ENCODE data around the gene FOSL1. TPM values are rescaled to one million over a fixed set of nuclear protein-coding genes. Genes with fewer than 3 reads are reported as not detected.

FOSL1 gene
- total and polyA plus RNA-seq, 4 donors, result 0.17 to 0.20 TPM; not detected in 2

DNA sequence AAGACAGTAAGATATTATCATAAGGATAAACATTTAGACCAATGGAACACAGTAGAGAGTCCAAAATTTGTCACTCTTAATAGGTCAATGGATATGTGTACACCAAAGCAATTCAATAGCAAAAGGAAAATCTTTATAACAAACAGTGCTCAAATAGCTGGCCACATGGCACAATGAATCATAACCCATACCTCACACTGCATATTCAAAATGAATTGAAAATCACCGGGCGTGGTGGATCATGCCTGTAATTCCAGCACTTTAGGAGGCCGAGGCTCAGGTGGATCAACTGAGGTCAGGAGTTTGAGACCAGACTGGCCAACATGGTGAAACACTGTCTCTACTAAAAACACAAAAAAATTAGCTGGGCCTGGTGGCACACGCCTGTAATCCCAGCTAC lies 58.0 kb downstream of the FOSL1 start:
- TF ChIP-seq, protein P1, sequence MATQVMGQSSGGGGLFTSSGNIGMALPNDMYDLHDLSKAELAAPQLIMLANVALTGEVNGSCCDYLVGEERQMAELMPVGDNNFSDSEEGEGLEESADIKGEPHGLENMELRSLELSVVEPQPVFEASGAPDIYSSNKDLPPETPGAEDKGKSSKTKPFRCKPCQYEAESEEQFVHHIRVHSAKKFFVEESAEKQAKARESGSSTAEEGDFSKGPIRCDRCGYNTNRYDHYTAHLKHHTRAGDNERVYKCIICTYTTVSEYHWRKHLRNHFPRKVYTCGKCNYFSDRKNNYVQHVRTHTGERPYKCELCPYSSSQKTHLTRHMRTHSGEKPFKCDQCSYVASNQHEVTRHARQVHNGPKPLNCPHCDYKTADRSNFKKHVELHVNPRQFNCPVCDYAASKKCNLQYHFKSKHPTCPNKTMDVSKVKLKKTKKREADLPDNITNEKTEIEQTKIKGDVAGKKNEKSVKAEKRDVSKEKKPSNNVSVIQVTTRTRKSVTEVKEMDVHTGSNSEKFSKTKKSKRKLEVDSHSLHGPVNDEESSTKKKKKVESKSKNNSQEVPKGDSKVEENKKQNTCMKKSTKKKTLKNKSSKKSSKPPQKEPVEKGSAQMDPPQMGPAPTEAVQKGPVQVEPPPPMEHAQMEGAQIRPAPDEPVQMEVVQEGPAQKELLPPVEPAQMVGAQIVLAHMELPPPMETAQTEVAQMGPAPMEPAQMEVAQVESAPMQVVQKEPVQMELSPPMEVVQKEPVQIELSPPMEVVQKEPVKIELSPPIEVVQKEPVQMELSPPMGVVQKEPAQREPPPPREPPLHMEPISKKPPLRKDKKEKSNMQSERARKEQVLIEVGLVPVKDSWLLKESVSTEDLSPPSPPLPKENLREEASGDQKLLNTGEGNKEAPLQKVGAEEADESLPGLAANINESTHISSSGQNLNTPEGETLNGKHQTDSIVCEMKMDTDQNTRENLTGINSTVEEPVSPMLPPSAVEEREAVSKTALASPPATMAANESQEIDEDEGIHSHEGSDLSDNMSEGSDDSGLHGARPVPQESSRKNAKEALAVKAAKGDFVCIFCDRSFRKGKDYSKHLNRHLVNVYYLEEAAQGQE (IDR thresholded peaks at IDR 0.05), result no peak
- TF ChIP-seq EGR1 (IDR thresholded peaks at IDR 0.05; ENCODE audit: low read depth in 2 of 2) (no peak), RAD21 (IDR thresholded peaks at IDR 0.05) (no peak), TAF1 (conservative IDR thresholded peaks at IDR 0.05) (no peak), FOXA2 (IDR thresholded peaks at IDR 0.05) (no peak), YY1 (IDR thresholded peaks at IDR 0.05) (no peak), HNF4G (IDR thresholded peaks at IDR 0.05) (no peak), GABPA (IDR thresholded peaks at IDR 0.05 in 1 of 2, conservative IDR thresholded peaks at IDR 0.05 in 1 of 2) (no peak), FOXA1 (IDR thresholded peaks at IDR 0.05) (no peak), NR2F2 (IDR thresholded peaks at IDR 0.05) (no peak), SP1 (IDR thresholded peaks at IDR 0.05) (no peak)
- TF ChIP-seq, protein P2, sequence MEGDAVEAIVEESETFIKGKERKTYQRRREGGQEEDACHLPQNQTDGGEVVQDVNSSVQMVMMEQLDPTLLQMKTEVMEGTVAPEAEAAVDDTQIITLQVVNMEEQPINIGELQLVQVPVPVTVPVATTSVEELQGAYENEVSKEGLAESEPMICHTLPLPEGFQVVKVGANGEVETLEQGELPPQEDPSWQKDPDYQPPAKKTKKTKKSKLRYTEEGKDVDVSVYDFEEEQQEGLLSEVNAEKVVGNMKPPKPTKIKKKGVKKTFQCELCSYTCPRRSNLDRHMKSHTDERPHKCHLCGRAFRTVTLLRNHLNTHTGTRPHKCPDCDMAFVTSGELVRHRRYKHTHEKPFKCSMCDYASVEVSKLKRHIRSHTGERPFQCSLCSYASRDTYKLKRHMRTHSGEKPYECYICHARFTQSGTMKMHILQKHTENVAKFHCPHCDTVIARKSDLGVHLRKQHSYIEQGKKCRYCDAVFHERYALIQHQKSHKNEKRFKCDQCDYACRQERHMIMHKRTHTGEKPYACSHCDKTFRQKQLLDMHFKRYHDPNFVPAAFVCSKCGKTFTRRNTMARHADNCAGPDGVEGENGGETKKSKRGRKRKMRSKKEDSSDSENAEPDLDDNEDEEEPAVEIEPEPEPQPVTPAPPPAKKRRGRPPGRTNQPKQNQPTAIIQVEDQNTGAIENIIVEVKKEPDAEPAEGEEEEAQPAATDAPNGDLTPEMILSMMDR (IDR thresholded peaks at IDR 0.05; ENCODE audit: low read depth, low read length, missing input control), result no peak
- TF ChIP-seq, protein P3, sequence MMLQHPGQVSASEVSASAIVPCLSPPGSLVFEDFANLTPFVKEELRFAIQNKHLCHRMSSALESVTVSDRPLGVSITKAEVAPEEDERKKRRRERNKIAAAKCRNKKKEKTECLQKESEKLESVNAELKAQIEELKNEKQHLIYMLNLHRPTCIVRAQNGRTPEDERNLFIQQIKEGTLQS (IDR thresholded peaks at IDR 0.05), result no peak
- TF ChIP-seq, protein P4, sequence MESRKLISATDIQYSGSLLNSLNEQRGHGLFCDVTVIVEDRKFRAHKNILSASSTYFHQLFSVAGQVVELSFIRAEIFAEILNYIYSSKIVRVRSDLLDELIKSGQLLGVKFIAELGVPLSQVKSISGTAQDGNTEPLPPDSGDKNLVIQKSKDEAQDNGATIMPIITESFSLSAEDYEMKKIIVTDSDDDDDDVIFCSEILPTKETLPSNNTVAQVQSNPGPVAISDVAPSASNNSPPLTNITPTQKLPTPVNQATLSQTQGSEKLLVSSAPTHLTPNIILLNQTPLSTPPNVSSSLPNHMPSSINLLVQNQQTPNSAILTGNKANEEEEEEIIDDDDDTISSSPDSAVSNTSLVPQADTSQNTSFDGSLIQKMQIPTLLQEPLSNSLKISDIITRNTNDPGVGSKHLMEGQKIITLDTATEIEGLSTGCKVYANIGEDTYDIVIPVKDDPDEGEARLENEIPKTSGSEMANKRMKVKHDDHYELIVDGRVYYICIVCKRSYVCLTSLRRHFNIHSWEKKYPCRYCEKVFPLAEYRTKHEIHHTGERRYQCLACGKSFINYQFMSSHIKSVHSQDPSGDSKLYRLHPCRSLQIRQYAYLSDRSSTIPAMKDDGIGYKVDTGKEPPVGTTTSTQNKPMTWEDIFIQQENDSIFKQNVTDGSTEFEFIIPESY (IDR thresholded peaks at IDR 0.05), result no peak
- TF ChIP-seq, protein P5, sequence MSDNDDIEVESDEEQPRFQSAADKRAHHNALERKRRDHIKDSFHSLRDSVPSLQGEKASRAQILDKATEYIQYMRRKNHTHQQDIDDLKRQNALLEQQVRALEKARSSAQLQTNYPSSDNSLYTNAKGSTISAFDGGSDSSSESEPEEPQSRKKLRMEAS (IDR thresholded peaks at IDR 0.05), result no peak
- Histone ChIP-seq H3K9ac (ENCODE audit: low read depth in 1 of 2, low read length in 2 of 2) (no peak overlapping the region), H3K4me3 (ENCODE audit: low read depth in 1 of 3, low read length in 3 of 3) (no peak overlapping the region), H3K27ac (ENCODE audit: low read depth in 1 of 2, low read length in 2 of 2) (no peak overlapping the region), H3K4me1 (ENCODE audit: control insufficient read depth in 4 of 4, insufficient read depth in 4 of 4, low read length in 3 of 4) (peaks cover 0 to 2% (median 0%) of the 10 kb centered on the region in 4 donors), H3K9me3 (ENCODE audit: control insufficient read depth in 4 of 4, low read length in 3 of 4) (no peaks in the 10 kb centered on the region), H3K27me3 (ENCODE audit: control insufficient read depth in 4 of 4, insufficient read depth in 4 of 4, low read length in 3 of 4) (no peaks in the 10 kb centered on the region), H3K36me3 (ENCODE audit: control insufficient read depth in 4 of 4, insufficient read depth in 3 of 4, low read depth in 1 of 4, low read length in 3 of 4) (no peaks in the 10 kb centered on the region)
- WGBS, result 92% methylated on average over 4 of the region's 4 CpGs
- no peak for DNase-seq (ENCODE audit: low spot score)

Other genes starting within 250 kb of the FOSL1 start
- gene RELA, start 237.5 kb downstream of the FOSL1 start, total RNA-seq, result 10 to 100 TPM; 11.1 to 22.6 TPM
- 10 to 100 TPM; 21.3 to 30.7 TPM for gene RELA, start 237.5 kb downstream of the FOSL1 start, polyA plus RNA-seq
- 10 to 100 TPM; 16.1 to 20.7 TPM for gene KAT5, start 188.1 kb downstream of the FOSL1 start, total RNA-seq
- 10 to 100 TPM; 15.5 to 22.9 TPM for gene KAT5, start 188.1 kb downstream of the FOSL1 start, polyA plus RNA-seq
- 10 to 100 TPM; 20.5 to 32.4 TPM for gene RNASEH2C, start 179.6 kb downstream of the FOSL1 start, total RNA-seq
- 10 to 100 TPM; 45.7 to 72.1 TPM for gene RNASEH2C, start 179.6 kb downstream of the FOSL1 start, polyA plus RNA-seq
- 10 to 100 TPM in 1 of 2 donors, 1 to 10 TPM in 1; 4.7 to 10.8 TPM for gene AP5B1, start 119.4 kb downstream of the FOSL1 start, total RNA-seq
- 1 to 10 TPM; 2.0 to 5.2 TPM for gene AP5B1, start 119.4 kb downstream of the FOSL1 start, polyA plus RNA-seq
- under 1 TPM in 1 of 2 donors, not detected in 1; 0.05 TPM for gene OVOL1, start 113.3 kb downstream of the FOSL1 start, total RNA-seq
- gene OVOL1, start 113.3 kb downstream of the FOSL1 start, polyA plus RNA-seq, result not detected
- under 1 TPM; under 0.01 to 0.09 TPM for gene SNX32, start 66.4 kb downstream of the FOSL1 start, total RNA-seq
- under 1 TPM; 0.02 to 0.38 TPM for gene SNX32, start 66.4 kb downstream of the FOSL1 start, polyA plus RNA-seq
- 100 to 1,000 TPM; 184 to 186 TPM for gene CFL1, start 42.2 kb downstream of the FOSL1 start, total RNA-seq
- gene CFL1, start 42.2 kb downstream of the FOSL1 start, polyA plus RNA-seq, result 100 to 1,000 TPM; 377 to 498 TPM
- gene MUS81, start 40.0 kb downstream of the FOSL1 start, total RNA-seq, result 10 to 100 TPM; 20.2 to 24.7 TPM
- gene MUS81, start 40.0 kb downstream of the FOSL1 start, polyA plus RNA-seq, result 10 to 100 TPM; 11.0 to 12.9 TPM
- gene EFEMP2, start 27.6 kb downstream of the FOSL1 start, total RNA-seq, result 1 to 10 TPM; 5.0 to 5.2 TPM
- 10 to 100 TPM in 1 of 2 donors, 1 to 10 TPM in 1; 5.5 to 10.7 TPM for gene EFEMP2, start 27.6 kb downstream of the FOSL1 start, polyA plus RNA-seq
- 1 to 10 TPM; 1.3 to 2.9 TPM for gene CTSW, start 20.6 kb downstream of the FOSL1 start, total RNA-seq
- 1 to 10 TPM; 2.0 to 2.2 TPM for gene CTSW, start 20.6 kb downstream of the FOSL1 start, polyA plus RNA-seq
- 10 to 100 TPM; 23.7 to 45.4 TPM for gene FIBP, start 11.9 kb downstream of the FOSL1 start, total RNA-seq
- 10 to 100 TPM; 27.2 to 30.9 TPM for gene FIBP, start 11.9 kb downstream of the FOSL1 start, polyA plus RNA-seq
- gene CCDC85B, start 9.7 kb downstream of the FOSL1 start, total RNA-seq, result 1 to 10 TPM; 6.8 to 7.0 TPM
- 10 to 100 TPM in 1 of 2 donors, 1 to 10 TPM in 1; 4.3 to 12.6 TPM for gene CCDC85B, start 9.7 kb downstream of the FOSL1 start, polyA plus RNA-seq
- 1 to 10 TPM; 4.4 to 9.9 TPM for gene C11orf68, start 18.7 kb upstream of the FOSL1 start, total RNA-seq
- 10 to 100 TPM; 12.6 to 15.4 TPM for gene C11orf68, start 18.7 kb upstream of the FOSL1 start, polyA plus RNA-seq
- 10 to 100 TPM; 18.1 to 47.2 TPM for gene DRAP1, start 19.0 kb upstream of the FOSL1 start, total RNA-seq
- gene DRAP1, start 19.0 kb upstream of the FOSL1 start, polyA plus RNA-seq, result 10 to 100 TPM; 37.3 to 57.3 TPM
- not detected for gene TSGA10IP, start 45.1 kb upstream of the FOSL1 start, total RNA-seq
- under 1 TPM in 1 of 2 donors, not detected in 1; 0.02 TPM for gene TSGA10IP, start 45.1 kb upstream of the FOSL1 start, polyA plus RNA-seq
- gene SART1, start 61.3 kb upstream of the FOSL1 start, total RNA-seq, result 10 to 100 TPM; 15.1 to 24.3 TPM
- 10 to 100 TPM; 13.6 to 15.1 TPM for gene SART1, start 61.3 kb upstream of the FOSL1 start, polyA plus RNA-seq
- gene EIF1AD, start 101.8 kb upstream of the FOSL1 start, total RNA-seq, result 10 to 100 TPM; 15.9 to 18.2 TPM
- gene EIF1AD, start 101.8 kb upstream of the FOSL1 start, polyA plus RNA-seq, result 10 to 100 TPM in 1 of 2 donors, 1 to 10 TPM in 1; 6.3 to 12.6 TPM
- 10 to 100 TPM; 10.7 to 11.1 TPM for gene BANF1, start 102.1 kb upstream of the FOSL1 start, total RNA-seq
- 10 to 100 TPM; 83.0 to 100.0 TPM for gene BANF1, start 102.1 kb upstream of the FOSL1 start, polyA plus RNA-seq
- not detected for gene CST6, start 111.6 kb upstream of the FOSL1 start, total RNA-seq
- gene CST6, start 111.6 kb upstream of the FOSL1 start, polyA plus RNA-seq, result not detected
- under 1 TPM in 1 of 2 donors, not detected in 1; 0.17 TPM for gene CATSPER1, start 126.1 kb upstream of the FOSL1 start, total RNA-seq
- gene CATSPER1, start 126.1 kb upstream of the FOSL1 start, polyA plus RNA-seq, result not detected
- not detected for gene GAL3ST3, start 148.8 kb upstream of the FOSL1 start, total RNA-seq
- not detected for gene GAL3ST3, start 148.8 kb upstream of the FOSL1 start, polyA plus RNA-seq
- 10 to 100 TPM; 55.7 to 67.6 TPM for gene SF3B2, start 152.0 kb upstream of the FOSL1 start, total RNA-seq
- 10 to 100 TPM; 50.5 to 58.7 TPM for gene SF3B2, start 152.0 kb upstream of the FOSL1 start, polyA plus RNA-seq
- 1 to 10 TPM; 7.1 to 9.1 TPM for gene PACS1, start 169.9 kb upstream of the FOSL1 start, total RNA-seq
- gene PACS1, start 169.9 kb upstream of the FOSL1 start, polyA plus RNA-seq, result 1 to 10 TPM; 2.7 to 7.6 TPM

Data from liver (tissue), 9 donors.